Frontal cortex (tissue), 4 donors: ENCODE measurements around the gene C1GALT1C1L. TPM values are rescaled to one million over a fixed set of nuclear protein-coding genes. Genes with fewer than 3 reads are reported as not detected.
"Not testable (repeated sequence)": the region's sequence is repeated elsewhere in the genome, so short reads cannot be mapped to it uniquely, and the experiment has no call there.

Source experiments
- DNase-seq, 2 donors: peaks; one replicate each; pipeline ENCODE4 v3.0.0; 2012; ENCODE audit warnings: low spot score in 2 of 2
- FAIRE-seq: peaks from 2 replicates; lab custom pipeline; 2012; peaks lifted over from hg19 to GRCh38; lab: Jason Lieb, UNC
- total RNA-seq: library from RNA; depleted of rRNA; stranded (reverse); fragments of >200 nt; gene quantifications from one replicate; pipeline ENCODE4 v1.2.3, GENCODE V29; 2014
- donor health status: control.
- donor health status: control.
- donor health status: control.

Gene C1GALT1C1L
- total RNA-seq, 1 donor from 2014 or later = under 0.01 TPM

- FAIRE-seq = no peak
Observed at GRCh38 chr2:43675646-43676321, 445 bp downstream of the C1GALT1C1L start.

DNA sequence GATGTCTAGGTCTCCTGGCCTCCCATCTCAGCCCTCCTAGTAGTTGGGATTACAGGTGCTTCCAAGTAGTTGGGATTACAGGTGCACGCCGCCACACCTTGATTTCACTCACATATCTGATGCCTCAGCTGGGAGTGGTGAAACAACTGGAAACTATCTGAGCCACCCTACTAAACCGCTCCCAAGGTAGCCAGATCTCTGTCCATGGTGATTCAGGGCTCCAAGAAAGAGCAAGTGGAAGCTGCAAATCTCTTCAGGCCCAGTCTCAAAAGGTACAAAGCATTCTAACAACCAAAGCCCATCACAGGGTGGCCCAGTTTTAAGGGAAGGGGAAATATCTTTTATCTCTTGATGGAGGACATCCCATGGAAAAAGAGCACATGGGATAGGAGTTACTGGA is 19.0 kb downstream of the C1GALT1C1L start:
- FAIRE-seq = no peak
- DNase-seq = no peak

More at GRCh38 chr2:43675646-43676321, 445 bp downstream of the C1GALT1C1L start:
- peak in 1 of 2 donors; percentile 15 for DNase-seq

DNA sequence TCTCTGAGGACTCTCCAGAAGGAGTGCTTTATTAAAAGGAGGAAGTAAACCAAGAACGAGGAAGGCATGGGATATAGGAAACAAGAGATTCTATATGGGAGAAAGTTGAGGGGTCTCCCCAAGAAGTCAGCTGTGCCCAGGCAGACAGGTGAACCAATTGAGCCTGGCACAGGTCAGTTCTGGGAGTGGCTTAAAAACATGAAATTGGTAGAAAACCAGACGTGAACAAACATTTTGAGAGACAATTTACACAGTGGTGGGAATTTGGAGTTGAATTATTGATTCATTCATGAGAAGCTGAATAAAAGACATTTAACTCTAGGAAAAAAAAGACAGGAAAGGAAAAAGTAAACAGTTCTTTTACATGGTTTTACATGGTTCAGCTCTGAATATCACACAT is 22.7 kb downstream of the C1GALT1C1L start:
- no peak for FAIRE-seq
- DNase-seq = no peak

GRCh38 chr2:43648994-43649701 is 27.1 kb downstream of the C1GALT1C1L start:
- FAIRE-seq (no peak), DNase-seq (no peak)

DNA sequence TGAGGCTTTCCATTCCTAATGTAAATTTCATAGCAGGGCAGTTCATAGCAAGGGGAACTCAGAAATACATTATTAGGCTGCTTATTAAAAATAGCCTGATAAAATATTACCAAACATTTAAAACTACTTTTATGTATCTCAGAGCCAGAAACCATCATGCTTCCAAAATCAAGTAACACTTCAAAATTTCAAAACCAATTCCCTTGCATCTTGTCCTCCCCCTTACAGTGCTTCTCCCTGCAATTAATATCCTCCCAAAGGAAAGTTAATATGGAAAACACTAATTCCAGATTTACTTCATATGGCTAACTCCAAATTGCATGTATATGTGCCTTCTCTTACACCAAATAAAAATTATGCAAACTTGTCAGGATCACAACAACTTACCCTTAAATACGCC is 32.5 kb downstream of the C1GALT1C1L start:
- no peak for FAIRE-seq
- DNase-seq = no peak

DNA sequence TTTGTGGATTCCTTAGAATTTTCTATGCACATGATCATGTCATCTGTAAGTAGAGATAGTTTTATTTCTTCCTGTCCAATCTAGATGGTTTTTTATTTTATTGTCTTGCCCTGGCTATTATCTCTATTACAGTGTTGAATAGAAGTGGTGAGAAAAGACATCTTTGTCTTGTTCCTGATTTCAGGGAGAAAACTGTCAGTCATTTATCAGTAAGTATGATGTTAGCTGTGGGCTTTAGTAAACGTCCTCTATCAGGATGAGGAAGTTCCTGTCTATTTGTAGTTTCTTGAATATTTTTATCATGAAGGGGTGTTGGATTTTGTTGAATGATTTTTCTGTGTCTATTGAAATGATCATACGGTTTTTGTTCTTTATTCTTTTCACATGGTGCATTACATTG is 33.9 kb downstream of the C1GALT1C1L start:
- DNase-seq = no peak
- FAIRE-seq = no peak

- DNase-seq = peak; percentile 82 to 89
- no peak for FAIRE-seq
Observed at GRCh38 chr2:43637030-43637803, 39.0 kb downstream of the C1GALT1C1L start, which contains the start of gene PLEKHH2. Gene PLEKHH2 (plus strand): TSS chr2:43637260. CDS start chr2:43644674, 7,414 bp downstream.

- no peak for FAIRE-seq
Observed at GRCh38 chr2:43636621-43637020, 39.6 kb downstream of the C1GALT1C1L start.

DNA sequence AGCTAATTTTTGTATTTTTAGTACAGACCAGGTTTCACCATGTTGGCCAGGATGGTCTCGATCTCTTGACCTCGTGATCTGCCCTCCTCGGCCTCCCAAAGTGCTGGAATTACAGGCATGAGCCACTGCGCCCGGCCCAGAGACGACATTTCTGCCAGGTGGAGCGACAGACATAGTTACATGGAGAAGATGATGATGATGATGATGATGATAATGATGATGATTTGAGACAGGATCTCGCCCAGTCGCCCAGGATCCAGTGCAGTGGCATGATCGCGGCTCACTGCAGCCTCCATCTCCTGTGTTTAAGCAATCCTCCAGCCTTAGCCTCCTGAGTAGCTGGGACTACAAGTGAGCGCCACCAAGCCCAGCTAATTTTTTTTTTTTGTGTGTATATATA is 40.1 kb downstream of the C1GALT1C1L start:
- not testable (repeated sequence) for DNase-seq, FAIRE-seq

More at GRCh38 chr2:43636621-43637020, 39.6 kb downstream of the C1GALT1C1L start:
- DNase-seq = no peak

DNA sequence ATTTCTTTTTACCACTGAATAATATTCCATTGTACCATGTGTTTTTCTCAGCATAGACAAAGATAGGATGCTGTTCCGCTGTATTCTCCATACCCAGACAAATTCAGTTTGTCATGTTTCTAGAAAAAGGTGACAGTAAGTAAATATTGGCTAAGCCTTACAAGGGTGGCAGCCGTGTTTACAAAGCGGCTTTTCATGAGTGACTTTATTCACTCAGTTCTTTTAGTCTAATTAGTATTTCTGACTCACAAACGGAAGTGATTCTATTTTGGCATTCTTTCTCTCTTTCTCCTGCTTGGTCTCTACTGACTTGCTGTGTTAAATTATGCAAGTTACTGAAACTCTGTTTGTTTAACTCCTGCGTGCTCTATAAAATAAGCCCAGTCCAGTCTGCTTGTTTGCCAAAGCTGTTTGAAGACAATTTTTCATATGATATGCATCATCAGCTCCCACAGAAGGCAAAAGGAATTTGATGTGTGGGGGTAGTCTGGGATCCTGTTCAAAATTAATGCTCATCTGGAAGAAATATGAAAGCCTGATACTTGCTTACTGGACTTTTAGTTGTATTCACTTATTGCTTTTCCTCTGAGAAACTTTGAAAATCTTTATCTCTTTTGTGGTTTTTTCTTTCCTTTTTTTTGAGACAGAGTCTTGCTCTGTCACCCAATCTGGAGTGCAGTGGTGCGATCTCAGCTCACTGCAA is 41.5 kb downstream of the C1GALT1C1L start:
- FAIRE-seq (no peak), DNase-seq (no peak)

GRCh38 chr2:43631618-43632317 is 44.5 kb downstream of the C1GALT1C1L start:
- DNase-seq (no peak), FAIRE-seq (no peak)

Other genes starting within 250 kb of the C1GALT1C1L start
- 32.6 TPM for gene THADA, start 80.4 kb downstream of the C1GALT1C1L start, total RNA-seq
- gene PLEKHH2, start 39.2 kb downstream of the C1GALT1C1L start, total RNA-seq = 7.3 TPM
- 34.6 TPM for gene DYNC2LI1, start 97.6 kb upstream of the C1GALT1C1L start, total RNA-seq
- gene ABCG5, start 162.4 kb upstream of the C1GALT1C1L start, total RNA-seq = not detected
- gene ABCG8, start 162.5 kb upstream of the C1GALT1C1L start, total RNA-seq = 0.41 TPM